Stimulated activated CD4-positive, alpha-beta T cell treated with anti-CD3 and anti-CD28 coated beads, TNF-alpha, amount 100 ng/mL, for 1 hour (primary cell): ENCODE data around the gene PARVB.

Experiments used
- DNase-seq, 3 donors: peaks; one replicate each; pipeline ENCODE4 v3.0.0-alpha.2; 2020; ENCODE audit warnings: low read depth in 3 of 3, low spot score in 1 of 3

The PARVB gene

DNA sequence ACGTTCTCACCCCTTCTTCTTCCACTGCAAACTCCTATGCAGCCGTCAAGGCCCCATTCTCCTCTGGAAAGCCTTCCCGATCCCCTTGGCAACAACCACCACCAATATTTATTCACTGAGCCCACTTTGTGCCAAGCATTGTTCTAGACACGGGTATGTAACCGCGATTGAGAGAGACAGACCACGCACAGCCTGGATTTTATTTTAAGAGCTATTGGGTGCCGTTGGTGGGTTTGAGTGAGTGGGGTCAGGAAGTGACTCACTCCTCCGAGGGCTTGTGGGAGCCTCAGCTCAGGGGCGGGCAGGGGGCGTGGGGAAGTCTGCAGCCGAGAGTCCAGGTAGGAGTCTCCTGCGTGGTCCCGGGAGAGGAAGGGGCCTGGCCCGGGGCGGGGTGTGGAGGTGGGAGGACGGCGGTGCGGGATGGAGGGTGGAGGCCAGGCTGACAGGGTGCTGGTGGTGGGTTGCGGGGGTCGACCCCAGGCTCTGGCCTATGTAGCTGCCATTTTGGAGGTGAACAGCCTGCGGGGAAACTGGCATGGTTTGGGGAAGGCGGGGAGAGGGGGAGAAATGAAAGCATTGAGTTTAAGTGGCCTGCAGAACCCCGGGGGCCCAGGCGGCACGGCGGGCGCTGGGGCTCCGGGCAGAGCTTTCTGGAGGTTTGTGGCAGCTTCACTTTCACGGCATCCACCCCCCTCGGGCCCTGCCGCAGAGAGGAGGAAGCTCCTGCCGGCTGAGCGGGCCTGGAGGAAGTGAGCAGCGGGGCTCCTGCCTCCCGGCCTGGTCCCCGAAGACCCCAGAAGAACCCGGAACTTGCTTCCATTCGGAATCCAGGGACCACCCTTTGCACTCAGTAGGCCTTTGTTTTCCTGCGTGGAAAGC is 157.2 kb downstream of the PARVB start:
- DNase-seq = peak; percentile 20 to 49 (median 30)

DNA sequence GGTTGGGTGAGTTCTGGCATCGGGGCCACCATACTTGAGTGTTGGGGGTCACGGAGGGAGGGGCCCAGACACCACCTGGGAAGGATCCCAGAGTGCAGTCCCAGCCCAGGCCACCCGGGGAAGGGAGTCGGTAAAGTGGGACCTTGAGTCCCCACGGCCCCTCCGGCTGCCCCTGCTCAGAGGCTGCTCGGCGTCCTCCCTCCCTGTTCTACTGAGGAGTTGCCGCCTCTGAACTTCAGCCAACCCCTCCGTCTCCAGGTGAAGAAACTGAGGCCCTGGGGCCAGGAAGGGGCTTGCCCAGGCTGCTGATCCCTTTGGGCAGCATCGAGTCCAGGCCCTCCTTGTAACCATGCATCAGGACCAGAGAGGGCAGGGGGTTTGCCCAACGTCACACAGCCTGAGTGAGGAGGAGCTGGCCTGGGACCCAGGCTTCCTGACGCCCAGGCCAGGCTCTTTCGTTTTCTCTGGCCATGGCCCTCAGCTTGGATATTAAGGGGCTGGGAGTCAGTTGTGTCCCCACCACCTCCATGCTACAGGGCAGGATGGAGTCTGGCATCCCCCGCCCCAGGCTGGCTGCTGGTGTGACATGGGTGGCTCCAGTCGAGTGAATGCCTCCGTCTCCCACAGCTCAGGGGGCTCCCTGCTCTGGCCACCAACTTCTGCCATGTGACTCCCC is 157.9 kb downstream of the PARVB start:
- no peak for DNase-seq

DNA sequence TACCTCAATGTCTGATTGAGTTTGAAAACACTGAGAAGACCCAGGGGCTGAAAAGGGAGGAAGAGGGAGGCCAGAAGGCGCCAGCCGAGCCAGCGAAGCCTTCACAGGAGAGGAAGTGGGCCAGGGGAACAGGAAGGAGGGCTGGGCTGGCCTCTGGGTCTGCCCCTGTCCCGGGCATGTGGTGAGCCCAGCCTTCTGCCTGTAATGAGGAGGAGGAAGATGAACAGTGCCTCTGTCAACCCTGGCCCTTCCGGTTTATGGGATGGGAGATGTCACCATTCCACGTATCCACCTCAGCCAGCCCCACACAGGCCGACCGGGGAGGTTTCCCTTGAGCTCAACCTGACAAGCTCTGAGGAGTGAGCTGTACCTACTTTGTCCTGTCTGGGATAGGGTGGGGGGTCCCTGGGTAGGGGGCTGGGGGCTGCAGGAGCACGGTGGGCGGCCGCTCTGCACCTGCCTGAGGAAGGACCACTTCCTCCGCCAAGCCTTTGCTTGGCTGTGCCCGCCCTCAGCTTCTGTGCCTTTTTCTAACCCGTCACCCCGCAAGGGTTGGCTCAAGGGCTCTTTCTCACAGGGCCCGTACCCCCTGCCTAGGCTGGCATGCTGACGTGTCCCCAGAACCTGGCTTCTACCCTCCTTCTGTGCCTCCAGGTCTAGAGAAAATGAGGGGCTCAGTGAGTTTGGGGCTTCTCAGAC is 158.6 kb downstream of the PARVB start:
- no peak for DNase-seq

DNA sequence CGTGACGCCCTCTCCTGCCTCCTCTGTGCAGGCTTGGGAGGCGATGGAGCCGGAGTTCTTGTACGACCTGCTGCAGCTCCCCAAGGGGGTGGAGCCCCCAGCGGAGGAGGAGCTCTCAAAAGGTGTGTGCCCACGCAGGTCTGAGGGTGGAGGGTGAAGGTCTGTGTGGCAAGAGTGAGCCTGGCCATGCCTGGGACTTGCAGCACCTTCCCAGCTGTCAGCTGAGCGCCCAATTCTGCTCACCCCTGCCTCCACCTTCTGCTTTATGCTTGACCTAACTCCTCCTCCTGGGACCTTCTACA is 159.1 kb downstream of the PARVB start:
- no peak for DNase-seq

DNA sequence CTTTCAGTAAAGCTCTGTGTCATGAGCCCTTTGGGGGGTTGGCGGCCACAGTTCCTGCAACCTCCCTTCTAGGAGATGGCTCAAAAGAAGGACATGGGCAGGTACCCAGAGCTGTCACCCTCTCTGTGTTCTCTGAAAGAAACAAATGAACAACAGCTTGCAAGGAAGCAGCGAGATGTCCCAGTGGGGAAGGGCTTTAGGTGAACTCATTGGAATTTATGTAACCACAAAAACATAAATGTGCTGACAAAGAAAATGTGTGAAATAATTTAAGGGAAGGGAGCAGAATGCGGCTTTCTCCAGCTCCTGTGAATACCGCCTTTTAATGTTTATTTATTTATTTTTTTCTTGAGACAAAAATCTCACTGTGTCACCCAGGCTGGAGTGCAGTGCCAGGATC is 159.9 kb downstream of the PARVB start:
- DNase-seq = no peak

DNA sequence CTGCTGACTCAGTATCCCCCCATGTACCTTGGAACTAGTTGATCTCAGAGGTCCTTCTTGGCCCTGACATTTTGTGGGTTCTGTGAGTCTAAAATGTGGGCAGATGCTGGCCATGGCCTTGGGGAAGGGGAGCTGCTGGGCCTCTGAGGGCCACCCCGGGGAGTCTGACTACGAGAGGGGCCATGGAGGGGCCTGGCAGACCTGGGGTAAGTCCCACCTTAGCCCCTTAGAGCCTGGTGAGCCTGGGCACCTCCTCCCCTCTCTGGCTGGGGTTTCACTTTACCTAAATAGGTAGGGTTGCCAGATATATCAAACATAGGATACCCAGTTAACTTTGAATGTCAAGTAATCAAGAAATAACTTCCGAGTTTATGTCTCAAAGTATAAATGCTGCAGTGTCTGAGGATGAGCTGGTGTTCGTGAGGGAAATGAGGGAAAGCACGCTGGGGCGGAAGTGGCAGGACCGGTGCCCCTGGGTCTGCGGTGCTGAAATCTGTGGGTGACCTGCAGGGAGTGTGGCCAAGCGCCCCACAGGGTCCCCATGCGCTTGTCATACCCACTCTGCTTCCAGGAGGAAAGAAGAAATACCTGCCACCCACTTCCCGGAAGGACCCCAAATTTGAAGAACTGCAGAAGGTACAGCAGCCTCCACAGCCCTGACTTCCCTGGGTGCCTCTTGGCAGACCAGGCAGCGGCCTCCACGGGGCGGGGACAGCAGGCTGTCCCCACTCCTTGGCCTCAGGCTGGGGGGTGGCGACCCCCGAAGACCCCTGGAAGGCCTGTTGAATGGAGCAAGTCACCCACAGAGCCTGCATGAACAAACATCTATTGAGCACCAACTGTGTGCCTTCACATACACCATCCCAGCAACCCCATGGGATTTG is 161.4 kb downstream of the PARVB start:
- no peak for DNase-seq

DNA sequence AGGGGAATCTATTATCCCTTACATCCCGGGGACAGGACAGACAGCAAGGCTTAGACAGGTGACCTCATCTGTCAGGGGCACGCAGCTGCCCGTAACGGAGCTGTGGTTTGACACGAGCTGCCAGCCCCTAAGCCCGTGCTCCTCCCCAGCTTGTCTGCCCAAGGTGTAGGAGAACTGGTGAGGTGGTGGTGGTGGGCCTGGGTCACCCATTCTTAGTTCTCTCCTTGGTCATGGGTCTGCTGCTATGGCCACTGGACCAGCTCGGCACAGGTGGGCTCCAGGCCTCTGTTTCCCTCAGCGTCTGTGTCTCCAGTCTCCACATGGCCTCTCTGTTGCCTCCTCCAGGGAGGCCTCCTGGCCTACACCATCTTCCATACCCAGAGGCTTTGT is 162.0 kb downstream of the PARVB start:
- no peak for DNase-seq

DNA sequence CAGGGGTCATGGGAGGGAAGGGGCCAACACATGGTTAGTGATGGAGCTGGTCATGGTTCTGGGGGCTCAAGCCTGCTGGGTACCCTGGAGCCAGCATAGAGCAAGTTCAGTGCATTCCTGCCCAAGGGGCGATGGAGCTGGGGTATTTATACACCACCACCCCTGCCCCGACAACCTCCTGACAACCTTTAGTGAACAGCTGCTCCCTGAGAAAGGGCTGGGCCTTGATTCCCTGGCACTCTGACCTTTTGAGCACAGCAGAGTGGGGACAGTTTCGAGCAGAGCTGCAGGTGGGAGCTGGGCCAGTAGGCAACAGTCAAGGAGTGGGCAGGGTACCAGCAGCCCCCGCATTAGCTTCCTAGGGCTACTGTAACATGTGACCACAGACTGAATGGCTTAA is 162.6 kb downstream of the PARVB start:
- no peak for DNase-seq

DNA sequence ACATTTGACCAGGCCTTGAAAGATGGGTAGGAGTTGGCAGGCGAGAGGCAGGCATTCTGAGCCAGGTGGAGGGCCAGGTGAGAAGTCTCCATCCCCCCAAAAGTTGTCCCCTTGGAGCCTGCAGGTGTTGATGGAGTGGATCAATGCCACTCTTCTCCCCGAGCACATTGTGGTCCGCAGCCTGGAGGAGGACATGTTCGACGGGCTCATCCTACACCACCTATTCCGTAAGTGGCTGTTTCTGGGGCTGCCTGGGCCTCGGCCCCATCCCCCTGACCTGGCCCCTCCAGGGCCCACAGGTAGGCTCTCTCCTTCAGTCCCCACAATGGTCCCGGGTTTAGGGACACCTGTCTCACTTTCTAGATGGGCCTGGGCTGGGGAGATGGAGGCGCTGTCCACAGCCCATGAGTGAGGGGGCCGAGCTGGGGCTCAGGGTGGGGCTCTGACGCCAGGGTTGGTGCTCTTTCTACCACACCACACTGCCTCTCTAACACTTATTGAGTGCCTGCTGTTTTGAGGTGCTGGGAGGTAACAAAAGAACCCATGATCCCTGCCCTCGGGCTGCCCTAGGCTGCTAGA is 163.6 kb downstream of the PARVB start:
- DNase-seq = no peak

DNA sequence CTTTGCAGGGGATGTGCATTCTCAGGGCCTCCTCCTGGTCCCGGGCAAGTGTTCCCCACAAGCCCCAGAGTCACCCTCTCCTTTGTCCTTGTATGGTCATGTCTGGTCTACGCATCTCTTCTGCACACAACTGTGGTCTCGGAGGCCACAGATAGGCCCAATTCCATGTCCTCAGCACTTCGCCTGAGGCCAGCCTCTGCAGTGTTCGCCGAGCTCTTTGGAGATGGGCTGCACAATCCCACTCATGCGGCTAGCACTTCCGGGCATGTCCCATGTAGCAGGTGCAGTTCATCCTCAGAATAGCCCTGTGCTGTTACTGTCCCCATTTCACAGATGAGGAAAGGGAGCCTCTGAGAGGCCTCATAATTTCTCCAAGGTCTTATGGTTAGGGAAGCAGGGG is 164.2 kb downstream of the PARVB start:
- DNase-seq = no peak

DNA sequence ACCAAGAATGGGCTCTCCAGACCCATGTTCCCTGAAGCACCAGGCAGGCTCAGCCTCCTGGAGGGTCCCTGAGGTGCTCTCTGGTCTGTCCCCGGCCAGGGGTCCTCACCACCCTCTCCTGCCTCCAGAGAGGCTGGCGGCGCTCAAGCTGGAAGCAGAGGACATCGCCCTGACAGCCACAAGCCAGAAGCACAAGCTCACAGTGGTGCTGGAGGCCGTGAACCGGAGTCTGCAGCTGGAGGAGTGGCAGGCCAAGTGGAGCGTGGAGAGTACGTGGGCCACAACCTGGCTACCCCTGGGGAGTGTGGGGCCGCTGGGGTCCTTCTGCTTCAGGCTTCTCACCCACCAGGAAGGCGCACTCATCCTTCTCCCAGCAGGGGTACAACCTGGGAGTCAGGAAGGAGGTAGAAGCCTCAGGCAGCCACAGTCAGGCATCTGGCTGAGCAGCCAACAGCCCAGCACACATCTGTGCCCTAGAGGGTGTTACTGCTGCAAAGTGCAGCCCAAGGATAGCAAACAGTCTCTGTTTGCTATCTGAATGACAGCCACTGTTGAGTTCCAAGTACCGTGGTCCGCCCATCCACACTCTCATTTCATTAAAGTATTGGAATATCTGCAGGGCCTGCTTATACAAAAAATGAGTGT is 165.0 kb downstream of the PARVB start:
- no peak for DNase-seq

DNA sequence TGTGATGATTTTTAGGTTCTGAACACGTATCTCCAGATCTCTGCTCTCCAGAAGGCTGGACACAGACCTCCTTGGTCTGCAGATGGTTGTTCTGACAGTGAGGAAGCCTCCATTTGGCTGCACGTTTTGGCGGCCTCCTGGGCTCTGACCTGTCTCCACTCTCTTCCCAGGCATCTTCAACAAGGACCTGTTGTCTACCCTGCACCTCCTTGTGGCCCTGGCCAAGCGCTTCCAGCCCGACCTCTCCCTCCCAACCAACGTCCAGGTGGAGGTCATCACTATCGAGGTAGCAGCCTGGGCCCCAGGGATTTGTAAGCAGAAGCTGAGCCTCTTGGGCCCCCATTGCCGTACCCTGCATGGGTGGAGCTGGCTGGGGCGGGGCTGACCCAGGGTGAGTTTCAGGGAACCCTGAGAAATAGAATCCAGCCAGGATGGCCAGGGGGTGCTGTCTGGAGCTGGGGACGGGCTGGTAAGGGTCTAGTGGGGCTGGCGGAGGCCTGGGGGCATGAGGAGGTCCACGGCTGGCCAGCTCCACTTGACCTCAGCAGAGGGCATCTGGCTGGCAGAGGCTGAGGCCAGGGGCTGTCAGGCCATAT is 166.4 kb downstream of the PARVB start:
- DNase-seq = no peak

DNA sequence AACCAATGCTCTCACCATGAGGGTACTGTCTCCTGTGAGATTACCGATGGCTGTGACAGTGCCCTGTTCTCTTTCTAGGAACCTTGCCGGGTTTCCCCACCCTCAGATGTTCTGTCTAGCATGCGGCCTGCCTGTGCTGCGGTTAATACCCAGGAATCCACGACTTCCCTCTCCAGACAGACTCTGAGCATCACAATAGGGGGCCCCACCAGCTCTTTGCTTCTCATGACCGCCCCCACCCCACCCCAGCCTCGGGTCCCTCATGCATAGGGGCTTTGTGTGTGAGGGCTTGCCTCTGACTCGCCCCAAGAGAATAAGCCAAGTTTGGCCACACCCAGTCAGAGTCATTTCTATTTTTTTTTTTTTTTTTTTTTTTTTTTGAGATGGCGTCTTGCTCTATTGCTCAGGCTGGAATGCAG is 166.9 kb downstream of the PARVB start:
- DNase-seq = no peak

DNA sequence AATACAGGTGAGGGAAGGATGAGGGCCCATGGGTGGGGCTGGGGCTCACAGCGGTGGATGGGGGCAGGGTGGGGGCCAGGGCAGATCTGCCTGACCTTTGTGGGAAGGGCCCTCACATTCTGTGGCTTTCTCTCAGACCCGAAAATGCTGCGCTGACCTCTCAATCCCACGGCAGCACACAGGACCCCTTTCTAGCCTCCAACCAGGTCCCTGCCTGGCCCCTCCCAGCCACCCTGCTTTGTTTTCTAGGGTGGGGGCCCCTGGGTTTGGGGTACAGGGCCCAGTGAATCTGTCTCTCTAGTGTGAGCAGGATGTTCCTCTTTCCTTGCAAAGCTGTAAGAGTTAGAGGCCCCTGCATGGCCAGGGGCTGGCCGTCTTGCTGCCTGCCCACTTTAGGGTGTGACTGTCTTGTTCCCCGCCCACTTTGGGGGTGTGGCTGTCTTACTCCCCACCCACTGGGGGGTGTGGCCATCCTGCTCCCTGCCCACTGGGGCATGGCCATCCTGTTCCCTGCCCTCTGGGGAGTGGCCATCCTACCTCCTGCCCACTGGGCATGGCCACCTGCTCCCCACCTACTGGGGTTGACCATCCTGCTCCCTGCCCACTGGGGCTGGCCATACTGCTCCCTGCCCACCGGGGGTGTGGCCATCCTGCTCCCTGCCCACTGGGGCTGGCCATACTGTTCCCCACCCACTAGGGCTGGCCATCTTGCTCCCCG is 168.2 kb downstream of the PARVB start:
- peak in 1 of 3 donors; percentile 26 for DNase-seq

DNA sequence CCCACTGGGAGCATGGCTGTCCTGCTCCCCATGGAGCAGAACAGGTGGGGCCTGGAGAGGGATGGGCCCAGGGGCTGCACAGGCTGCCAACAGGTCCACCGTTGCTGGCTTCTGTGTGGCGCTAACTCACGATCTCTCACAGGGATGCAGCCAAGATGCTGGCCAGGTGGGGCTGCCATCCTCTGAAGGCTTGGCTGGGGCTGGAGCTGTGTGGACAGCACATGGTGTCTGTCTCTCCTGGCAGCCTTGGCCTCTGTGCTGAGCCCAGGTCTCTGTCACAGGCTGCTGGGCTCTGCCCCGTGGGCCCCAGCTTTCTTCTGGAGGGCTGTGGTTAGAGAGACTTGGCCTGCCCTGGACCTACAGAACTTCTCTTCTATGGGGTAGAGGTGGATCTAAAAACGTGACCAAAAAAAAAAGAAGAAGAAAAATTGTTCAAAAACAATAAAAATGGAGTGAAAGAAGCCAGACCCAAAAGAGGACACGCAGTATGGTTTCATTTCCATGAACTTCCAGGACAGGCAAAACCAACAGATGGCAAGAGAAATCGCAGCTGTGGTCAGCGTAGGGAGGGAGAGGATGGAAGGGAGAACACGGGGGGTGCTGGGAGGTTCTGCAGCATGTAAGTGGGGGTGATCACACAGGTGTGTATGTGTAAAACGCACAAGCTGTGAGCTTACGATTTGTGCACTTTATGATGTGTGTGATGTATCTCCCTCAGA is 168.9 kb downstream of the PARVB start:
- DNase-seq = no peak

DNA sequence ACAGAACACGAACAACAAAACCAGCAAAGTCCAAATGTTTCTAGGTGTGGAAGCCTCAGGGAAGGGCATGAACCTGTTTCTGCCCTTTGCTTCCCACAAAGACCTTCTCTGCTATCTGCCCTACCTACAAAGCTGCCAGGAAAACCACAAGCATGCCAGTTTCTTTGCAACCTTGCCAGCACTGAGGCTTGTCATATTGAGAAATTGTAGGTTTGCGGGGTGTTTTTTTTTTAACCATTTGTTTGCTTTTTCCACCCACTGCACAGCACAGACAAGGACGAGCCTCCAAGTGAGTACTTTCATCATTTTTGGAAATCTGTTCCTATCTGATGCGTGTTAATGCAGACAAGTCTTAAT is 169.4 kb downstream of the PARVB start:
- DNase-seq = no peak

DNA sequence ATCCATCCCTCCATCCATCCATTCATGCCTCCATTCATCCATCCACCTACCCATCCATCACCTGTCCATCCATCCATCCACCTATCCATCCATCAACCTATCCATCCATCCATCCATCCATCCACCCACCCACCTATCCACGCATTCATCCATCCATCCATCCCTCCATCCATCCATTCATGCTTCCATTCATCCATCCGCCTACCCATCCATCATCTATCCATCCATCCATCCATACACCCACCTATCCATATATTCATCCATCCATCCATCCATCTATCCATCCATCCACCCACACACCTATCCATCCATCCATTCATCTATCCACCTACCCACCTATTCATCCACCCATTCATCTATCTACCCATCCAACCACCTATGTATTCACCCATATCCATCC is 170.5 kb downstream of the PARVB start:
- no peak for DNase-seq

DNA sequence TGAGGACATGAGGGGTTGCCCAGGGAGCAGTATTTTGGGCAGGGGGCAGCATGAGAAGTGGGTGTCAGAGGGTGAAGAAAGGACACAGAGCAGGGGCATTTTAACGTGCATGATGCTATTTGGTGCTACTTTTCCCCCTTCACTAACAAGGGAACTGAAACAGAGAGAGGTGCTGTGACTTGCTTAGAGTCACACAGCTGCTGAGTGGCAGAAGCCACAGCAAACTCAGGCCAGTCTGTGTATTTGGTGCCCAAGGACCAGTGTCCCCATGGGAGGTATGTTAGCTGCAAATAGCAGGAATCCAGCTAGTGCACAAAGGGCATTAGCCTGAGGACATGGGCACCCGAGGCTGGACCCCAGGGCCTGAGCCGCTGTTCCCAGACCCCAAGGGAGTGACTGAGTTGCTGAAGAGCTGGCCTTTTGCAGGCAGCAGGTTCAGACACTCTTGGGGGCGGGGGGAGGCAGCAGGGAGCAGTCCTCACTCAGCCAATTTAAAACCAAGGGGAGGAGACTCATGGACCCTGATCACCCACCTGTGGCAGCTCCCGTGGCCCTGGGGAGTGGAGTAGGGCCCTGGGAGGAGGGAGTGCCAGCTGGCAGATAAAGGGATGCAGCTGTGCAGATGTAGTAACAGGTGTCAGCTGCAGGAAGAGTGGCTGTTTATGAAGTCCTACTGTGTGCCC is 171.2 kb downstream of the PARVB start:
- no peak for DNase-seq
